Spleen (tissue), 7 donors: ENCODE data around the gene SLC5A2.

ENCODE experiments used
- POLR2A ChIP-seq, 3 donors: fragments of 450-650 bp; IDR thresholded peaks; one replicate each; pipeline ENCODE4 v1.5.1; 2017; ENCODE audit warnings: antibody characterized with exemption in 3 of 3, mild to moderate bottlenecking in 1 of 3
- TF ChIP-seq, protein P1 (sequence below), 11 experiments: fragments of 200-600 bp in 7 of 11; fragments of 450-650 bp in 4 of 11; sonication (generic) in 4 of 11; IDR thresholded peaks in 8 of 11; conservative IDR thresholded peaks in 3 of 11; 1 replicate in 7 of 11; 2 replicates in 4 of 11; pipeline versions ENCODE4 v1.4.0 to v1.8.0; 2016 to 2021; ENCODE audit warnings: antibody characterized with exemption in 11 of 11, inconsistent platforms in 4 of 11, mild to moderate bottlenecking in 1 of 11
- donor health status: DM: no; HTN: no; CAD: no; lungs with moderate emphysema.
- donor health status: DM: no; HTN: no; CAD: no.
- donor health status: DM: no; HTN: no; CAD: no.

DNA sequence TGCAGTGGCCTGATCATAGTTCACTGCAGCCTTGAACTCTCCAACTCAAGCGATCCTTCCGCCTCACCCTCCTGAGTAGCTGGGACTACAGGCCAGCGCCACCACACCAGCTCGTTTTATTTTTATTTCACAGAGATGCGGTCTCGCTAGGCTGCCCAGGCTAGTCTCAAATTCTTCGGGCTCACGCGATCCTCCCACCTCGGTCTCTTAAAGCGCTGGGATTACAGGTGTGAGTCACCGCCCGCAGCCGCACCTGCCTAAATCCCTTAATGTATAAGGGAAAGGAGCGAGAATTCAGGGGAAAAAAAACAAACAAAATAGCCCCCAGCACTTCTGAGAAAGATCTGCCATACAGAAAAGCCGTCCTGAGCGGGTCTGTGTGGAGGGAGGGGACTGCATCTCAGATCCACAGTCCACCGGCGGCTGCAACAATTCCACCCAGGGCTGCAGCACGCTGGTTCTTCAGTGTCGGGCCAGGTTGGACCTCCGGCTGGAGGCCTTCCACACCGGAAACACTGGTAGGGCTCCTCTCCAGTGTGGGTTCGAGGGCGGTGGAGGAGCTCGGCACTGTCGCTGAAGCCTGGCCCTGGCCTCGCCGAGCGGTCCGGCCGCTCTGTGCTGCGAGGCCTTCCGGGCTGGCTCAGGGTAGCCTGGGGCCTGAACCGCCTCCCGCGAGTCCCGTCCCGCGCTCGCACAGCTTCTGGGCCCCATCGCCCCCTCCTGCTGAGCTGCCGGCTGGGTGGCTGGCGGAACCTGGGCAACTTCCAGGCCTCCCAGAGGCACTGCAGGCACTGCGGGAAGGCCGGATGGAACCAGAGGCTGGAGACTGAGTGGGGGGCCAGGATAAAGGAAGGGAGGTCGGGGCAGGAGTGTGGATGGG lies 47.3 kb upstream of the SLC5A2 start:
- TF ChIP-seq, protein P1, sequence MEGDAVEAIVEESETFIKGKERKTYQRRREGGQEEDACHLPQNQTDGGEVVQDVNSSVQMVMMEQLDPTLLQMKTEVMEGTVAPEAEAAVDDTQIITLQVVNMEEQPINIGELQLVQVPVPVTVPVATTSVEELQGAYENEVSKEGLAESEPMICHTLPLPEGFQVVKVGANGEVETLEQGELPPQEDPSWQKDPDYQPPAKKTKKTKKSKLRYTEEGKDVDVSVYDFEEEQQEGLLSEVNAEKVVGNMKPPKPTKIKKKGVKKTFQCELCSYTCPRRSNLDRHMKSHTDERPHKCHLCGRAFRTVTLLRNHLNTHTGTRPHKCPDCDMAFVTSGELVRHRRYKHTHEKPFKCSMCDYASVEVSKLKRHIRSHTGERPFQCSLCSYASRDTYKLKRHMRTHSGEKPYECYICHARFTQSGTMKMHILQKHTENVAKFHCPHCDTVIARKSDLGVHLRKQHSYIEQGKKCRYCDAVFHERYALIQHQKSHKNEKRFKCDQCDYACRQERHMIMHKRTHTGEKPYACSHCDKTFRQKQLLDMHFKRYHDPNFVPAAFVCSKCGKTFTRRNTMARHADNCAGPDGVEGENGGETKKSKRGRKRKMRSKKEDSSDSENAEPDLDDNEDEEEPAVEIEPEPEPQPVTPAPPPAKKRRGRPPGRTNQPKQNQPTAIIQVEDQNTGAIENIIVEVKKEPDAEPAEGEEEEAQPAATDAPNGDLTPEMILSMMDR (IDR thresholded peaks at IDR 0.05 in 8 of 11, conservative IDR thresholded peaks at IDR 0.05 in 3 of 11): no peak
- no peak for TF ChIP-seq POLR2A (IDR thresholded peaks at IDR 0.05)
